Neutrophil (primary cell): ENCODE measurements around the gene AMBRA1.

Experiments
- H3K27ac ChIP-seq: fragments of 200-600 bp; sonication (generic); 2 replicates; pipeline ENCODE4 v1.5.1; 2016; ENCODE audit warnings: mild to moderate bottlenecking, moderate library complexity
- H3K27me3 ChIP-seq: fragments of 200-600 bp; sonication (generic); 2 replicates; pipeline ENCODE4 v1.6.0; 2016; ENCODE audit warnings: mild to moderate bottlenecking
- H3K36me3 ChIP-seq: fragments of 200-600 bp; sonication (generic); 2 replicates; pipeline ENCODE4 v1.5.1; 2017
- H3K4me1 ChIP-seq, 2 experiments: fragments of 200-600 bp in 1 of 2; sonication (generic) in 1 of 2; 1 replicate in 1 of 2; 2 replicates in 1 of 2; pipeline versions ENCODE4 v1.5.1 to v1.6.1; 2013 to 2016; ENCODE audit warnings: low read depth in 1 of 2, low read length in 1 of 2, mild to moderate bottlenecking in 1 of 2, moderate library complexity in 1 of 2; ENCODE audit not compliant: control insufficient read depth in 1 of 2, insufficient read depth in 1 of 2
- H3K4me3 ChIP-seq, 2 experiments: fragments of 200-600 bp in 1 of 2; sonication (generic) in 1 of 2; 1 replicate in 1 of 2; 2 replicates in 1 of 2; pipeline ENCODE4 v1.5.1; 2013 to 2016; ENCODE audit warnings: low read depth in 1 of 2, low read length in 1 of 2, mild to moderate bottlenecking in 1 of 2, moderate library complexity in 1 of 2
- H3K9me3 ChIP-seq: fragments of 200-600 bp; sonication (generic); 2 replicates; pipeline ENCODE4 v1.5.1; 2016
- CTCF ChIP-seq: fragments of 200-600 bp; sonication (generic); IDR thresholded peaks from 2 replicates; pipeline ENCODE4 v1.5.1; 2016; ENCODE audit warnings: antibody characterized with exemption

AMBRA1 gene

DNA sequence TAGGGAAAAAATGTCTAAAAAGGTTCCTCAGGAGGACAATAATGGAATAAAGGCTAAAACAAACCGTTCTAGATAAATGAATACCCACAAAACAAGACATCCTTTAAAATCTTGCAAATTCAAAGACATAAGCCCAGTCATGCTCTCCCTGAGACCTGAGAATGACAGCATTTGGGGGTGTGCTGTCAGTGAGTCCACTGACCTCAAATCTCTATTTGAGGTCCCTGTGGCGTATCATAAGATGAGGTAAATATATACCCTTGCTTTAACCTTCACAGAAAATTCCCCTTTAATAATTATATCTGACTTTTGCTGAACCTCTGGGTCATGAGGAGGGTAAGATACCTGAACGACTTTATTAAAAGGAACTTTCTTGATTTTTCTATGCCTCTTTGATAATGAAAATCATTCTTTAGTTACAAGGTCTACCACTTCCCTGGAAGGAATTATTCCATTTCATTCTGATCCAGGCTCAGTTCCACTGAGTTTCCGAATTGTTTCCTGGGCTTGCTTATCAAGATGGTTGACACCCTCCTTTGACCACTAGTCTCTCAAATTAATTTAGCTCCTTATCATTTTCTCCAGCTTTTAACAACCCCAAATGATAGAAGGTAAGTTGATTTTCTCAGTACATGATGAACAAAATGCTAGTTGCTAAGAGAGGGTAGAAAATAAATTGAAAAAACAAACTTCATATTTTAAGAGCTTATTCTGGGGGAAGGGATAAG lies 148.5 kb downstream of the AMBRA1 start:
- H3K4me1 ChIP-seq = no peaks in the 10 kb centered on the region
- H3K27me3 ChIP-seq = no peaks in the 10 kb centered on the region
- peaks cover 24% of the 10 kb centered on the region for H3K36me3 ChIP-seq
- no peak overlapping the region for H3K27ac ChIP-seq
- TF ChIP-seq CTCF = no peak
- no peaks in the 10 kb centered on the region for H3K9me3 ChIP-seq
- H3K4me3 ChIP-seq = no peak overlapping the region

GRCh38 chr11:46444305-46444704 lies 149.5 kb downstream of the AMBRA1 start:
- peaks cover 24% of the 10 kb centered on the region for H3K36me3 ChIP-seq
- H3K27ac ChIP-seq = no peak overlapping the region
- no peaks in the 10 kb centered on the region for H3K27me3 ChIP-seq
- H3K4me1 ChIP-seq = no peaks in the 10 kb centered on the region
- H3K9me3 ChIP-seq = no peaks in the 10 kb centered on the region
- no peak overlapping the region for H3K4me3 ChIP-seq
- TF ChIP-seq CTCF = no peak

DNA sequence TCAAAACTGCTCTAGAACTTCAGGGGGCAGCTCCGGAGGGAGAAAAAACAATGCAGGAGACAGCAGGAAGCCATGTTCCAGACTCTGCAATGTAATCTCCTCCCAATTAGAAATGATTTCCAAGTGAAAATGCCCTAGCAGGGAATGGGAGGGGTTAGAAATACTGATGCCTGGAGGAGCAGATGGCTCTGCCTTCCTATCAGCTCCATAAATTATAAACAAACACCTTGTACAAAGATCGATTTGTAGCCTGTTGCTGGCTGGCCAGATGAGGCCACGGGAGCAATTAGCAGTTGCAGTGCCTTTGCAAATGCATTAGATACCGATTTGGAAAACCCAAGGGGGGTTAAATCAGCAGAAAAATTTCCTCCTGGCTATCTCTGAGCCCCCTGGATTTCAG lies 155.6 kb downstream of the AMBRA1 start:
- H3K27me3 ChIP-seq = no peaks in the 10 kb centered on the region
- peaks cover 35% of the 10 kb centered on the region for H3K36me3 ChIP-seq
- H3K4me3 ChIP-seq = no peak overlapping the region
- H3K27ac ChIP-seq = no peak overlapping the region
- TF ChIP-seq CTCF = no peak
- H3K4me1 ChIP-seq = no peaks in the 10 kb centered on the region
- no peaks in the 10 kb centered on the region for H3K9me3 ChIP-seq

GRCh38 chr11:46437122-46437689 lies 156.6 kb downstream of the AMBRA1 start:
- H3K9me3 ChIP-seq = no peaks in the 10 kb centered on the region
- no peaks in the 10 kb centered on the region for H3K27me3 ChIP-seq
- no peak overlapping the region for H3K4me3 ChIP-seq
- peaks cover 33% of the 10 kb centered on the region for H3K36me3 ChIP-seq
- H3K27ac ChIP-seq = no peak overlapping the region
- H3K4me1 ChIP-seq = no peaks in the 10 kb centered on the region
- no peak for TF ChIP-seq CTCF

DNA sequence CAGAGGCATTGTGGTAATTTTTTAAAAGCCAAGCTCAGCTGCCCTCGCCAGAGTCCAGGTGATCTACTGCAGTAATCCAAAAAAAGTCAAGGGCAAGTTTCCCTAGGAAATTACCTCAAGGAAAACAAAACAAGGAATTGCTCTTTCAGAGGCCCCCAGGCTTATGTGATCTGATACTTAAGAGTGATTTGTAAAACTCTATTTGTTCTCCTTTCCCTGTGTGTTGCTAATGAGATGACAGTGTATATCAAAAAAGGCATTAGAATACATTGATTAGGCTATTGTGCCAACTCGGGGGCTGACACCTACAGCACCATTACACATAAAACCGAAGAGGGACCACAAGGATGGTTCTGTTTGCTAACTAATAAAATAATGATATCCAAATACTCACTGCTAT lies 157.7 kb downstream of the AMBRA1 start:
- H3K27ac ChIP-seq = no peak overlapping the region
- no peak overlapping the region for H3K4me3 ChIP-seq
- no peaks in the 10 kb centered on the region for H3K9me3 ChIP-seq
- TF ChIP-seq CTCF = no peak
- peaks cover 32% of the 10 kb centered on the region for H3K36me3 ChIP-seq
- no peaks in the 10 kb centered on the region for H3K4me1 ChIP-seq
- H3K27me3 ChIP-seq = no peaks in the 10 kb centered on the region
